Sigmoid colon (tissue), 7 donors: ENCODE measurements around the gene PRR12. TPM values are rescaled to one million over a fixed set of nuclear protein-coding genes. Genes with fewer than 3 reads are reported as not detected.
A peak's percentile ranks its signal among the peaks of the same experiment; 100 is the strongest.

ENCODE experiments used
- DNase-seq: peaks from one replicate; pipeline ENCODE4 v3.0.0-alpha.2; 2019
- H3K27ac ChIP-seq, 4 donors: fragments of 200-600 bp; sonication (generic); one replicate each; pipeline ENCODE4 v1.5.1; 2016 to 2019; ENCODE audit warnings: mild to moderate bottlenecking in 1 of 4
- H3K27me3 ChIP-seq, 3 donors: fragments of 200-600 bp; sonication (generic); one replicate each; pipeline ENCODE4 v1.5.1; 2019; ENCODE audit warnings: mild to moderate bottlenecking in 1 of 3
- H3K36me3 ChIP-seq, 4 donors: fragments of 200-600 bp; sonication (generic); one replicate each; pipeline ENCODE4 v1.5.1; 2016 to 2019
- H3K4me1 ChIP-seq, 4 donors: fragments of 200-600 bp; sonication (generic); one replicate each; pipeline ENCODE4 v1.5.1; 2017 to 2019
- H3K4me3 ChIP-seq, 4 donors: fragments of 200-600 bp; sonication (generic); one replicate each; pipeline ENCODE4 v1.5.1; 2017 to 2019; ENCODE audit warnings: mild to moderate bottlenecking in 2 of 4, moderate library complexity in 1 of 4
- H3K9me3 ChIP-seq, 4 donors: fragments of 200-600 bp in 3 of 4; sonication (generic) in 3 of 4; one replicate each; pipeline versions ENCODE4 v1.5.1 to v1.6.1; 2013 to 2019
- CTCF ChIP-seq, 4 experiments: fragments of 450-650 bp in 3 of 4; fragments of 200-600 bp in 1 of 4; IDR thresholded peaks; one replicate each; pipeline ENCODE4 v1.5.1; 2016 to 2019; ENCODE audit warnings: antibody characterized with exemption in 4 of 4, mild to moderate bottlenecking in 3 of 4, moderate library complexity in 2 of 4
- EP300 ChIP-seq, 4 donors: sonication (generic); formaldehyde crosslinking; IDR thresholded peaks; one replicate each; pipeline ENCODE4 v1.6.1; 2017; ENCODE audit warnings: antibody characterized with exemption in 4 of 4
- POLR2A ChIP-seq, 2 donors: fragments of 450-650 bp; IDR thresholded peaks; one replicate each; pipeline ENCODE4 v1.6.1; 2016; ENCODE audit warnings: antibody characterized with exemption in 2 of 2, mild to moderate bottlenecking in 2 of 2, moderate library complexity in 2 of 2
- POLR2AphosphoS5 ChIP-seq, 4 donors: sonication (generic); formaldehyde crosslinking; IDR thresholded peaks; one replicate each; pipeline ENCODE4 v1.6.1; 2017; ENCODE audit warnings: antibody characterized with exemption in 4 of 4
- WGBS, 2 donors: extraction: QIAGEN DNeasy Blood & Tissue Kit; methylation state at CpG; one replicate each; pipeline ENCODE4 v1.1.7; 2013; 5-methylcytosine and 5-hydroxymethylcytosine counted together
- intact Hi-C: fragments of 100-400 bp; cut with DNase I; formaldehyde crosslinking; loops from one replicate; pipeline ENCODE4 v1.15.1; 2023
- polyA plus RNA-seq, 3 donors: library from polyadenylated mRNA; stranded (reverse); fragments of 200-250 nt; gene quantifications; one replicate each; pipeline ENCODE4 v1.2.3, GENCODE V29; 2013
- total RNA-seq, 4 donors: library from RNA; depleted of rRNA; stranded (reverse); fragments of >200 nt; gene quantifications; one replicate each; pipeline ENCODE4 v1.1.0, GENCODE V29; 2016
- donor health status: healthy with polysubstance abuse.
- donor health status: Bipolar disorder and iron deficiency.
- donor health status: healthy.

The PRR12 gene
- total and polyA plus RNA-seq, 7 donors, result 3.0 to 20.4 (median 5.7) TPM

GRCh38 chr19:49552749-49553148 lies 38.2 kb upstream of the PRR12 start:
- Histone ChIP-seq H3K9me3 (no peaks in the 10 kb centered on the region), H3K4me1 (peaks cover 0 to 16% (median 8%) of the 10 kb centered on the region in 4 donors), H3K27me3 (no peaks in the 10 kb centered on the region), H3K36me3 (peaks cover 0 to 37% (median 8%) of the 10 kb centered on the region in 4 donors), H3K4me3 (no peak overlapping the region), H3K27ac (peak overlapping the region in 1 of 4 donors; percentile 22)
- intact Hi-C loops, result no loop called here
- 17 to 64% methylated on average over 11 of the region's 11 CpGs for WGBS, 2 donors
- TF ChIP-seq EP300 (IDR thresholded peaks at IDR 0.05), result no peak
- no peak for TF ChIP-seq CTCF (IDR thresholded peaks at IDR 0.05)
- TF ChIP-seq POLR2AphosphoS5 (IDR thresholded peaks at IDR 0.05), result no peak
- TF ChIP-seq POLR2A (IDR thresholded peaks at IDR 0.05), result no peak
- DNase-seq, result no peak

GRCh38 chr19:49553451-49554271 lies 37.3 kb upstream of the PRR12 start:
- peaks cover 4 to 46% (median 14%) of the 10 kb centered on the region in 4 donors for H3K36me3 ChIP-seq
- TF ChIP-seq POLR2AphosphoS5 (IDR thresholded peaks at IDR 0.05) (peak in 1 of 4 donors; percentile 9), POLR2A (IDR thresholded peaks at IDR 0.05) (no peak), EP300 (IDR thresholded peaks at IDR 0.05) (no peak)
- 12 to 53% methylated on average over 10 of the region's 10 CpGs for WGBS, 2 donors

DNA sequence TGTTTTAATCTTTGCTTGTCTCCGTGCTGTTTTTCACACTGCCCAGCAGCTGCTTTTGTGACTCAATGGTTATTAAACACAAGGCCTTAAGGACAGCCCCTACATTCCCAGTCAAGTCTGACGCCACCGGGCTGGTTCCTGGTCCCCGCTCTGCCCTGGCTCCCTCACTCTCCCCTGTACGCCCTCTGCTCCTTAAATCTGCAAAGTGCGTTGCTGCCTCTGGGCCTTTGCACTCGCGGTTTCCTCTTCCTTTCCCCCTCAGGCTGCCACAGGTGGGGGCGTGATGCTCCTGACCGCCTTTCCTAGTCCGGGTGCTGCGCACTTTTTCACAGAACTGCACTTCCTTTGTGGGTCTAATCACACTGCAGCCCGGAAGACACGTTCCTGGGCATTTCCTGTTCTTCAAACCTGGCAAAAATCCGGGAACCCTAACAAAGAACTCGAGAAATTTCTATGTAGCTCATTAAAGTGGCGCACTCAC lies 36.2 kb upstream of the PRR12 start:
- 41 to 50% methylated on average over 17 of the region's 17 CpGs for WGBS, 2 donors
- Histone ChIP-seq H3K9me3 (no peaks in the 10 kb centered on the region), H3K27me3 (no peaks in the 10 kb centered on the region), H3K4me1 (peaks cover 0 to 16% (median 8%) of the 10 kb centered on the region in 4 donors), H3K4me3 (no peak overlapping the region), H3K36me3 (peaks cover 4 to 57% (median 22%) of the 10 kb centered on the region in 4 donors), H3K27ac (peak overlapping the region in 3 of 4 donors; percentile 19 to 49 (median 28))
- TF ChIP-seq CTCF (IDR thresholded peaks at IDR 0.05) (no peak), POLR2AphosphoS5 (IDR thresholded peaks at IDR 0.05) (peak in 3 of 4 donors; percentile 29 to 49 (median 31)), POLR2A (IDR thresholded peaks at IDR 0.05) (no peak)
- intact Hi-C loops, result no loop called here
- DNase-seq, result no peak

More at GRCh38 chr19:49553451-49554271, 37.3 kb upstream of the PRR12 start:
- H3K4me3 ChIP-seq, result no peak overlapping the region
- DNase-seq, result no peak
- H3K4me1 ChIP-seq, result peaks cover 0 to 16% (median 8%) of the 10 kb centered on the region in 4 donors
- intact Hi-C loops, result no loop called here
- no peaks in the 10 kb centered on the region for H3K27me3 ChIP-seq
- peak overlapping the region in 2 of 4 donors; percentile 0 to 13 for H3K27ac ChIP-seq
- H3K9me3 ChIP-seq, result no peaks in the 10 kb centered on the region

DNA sequence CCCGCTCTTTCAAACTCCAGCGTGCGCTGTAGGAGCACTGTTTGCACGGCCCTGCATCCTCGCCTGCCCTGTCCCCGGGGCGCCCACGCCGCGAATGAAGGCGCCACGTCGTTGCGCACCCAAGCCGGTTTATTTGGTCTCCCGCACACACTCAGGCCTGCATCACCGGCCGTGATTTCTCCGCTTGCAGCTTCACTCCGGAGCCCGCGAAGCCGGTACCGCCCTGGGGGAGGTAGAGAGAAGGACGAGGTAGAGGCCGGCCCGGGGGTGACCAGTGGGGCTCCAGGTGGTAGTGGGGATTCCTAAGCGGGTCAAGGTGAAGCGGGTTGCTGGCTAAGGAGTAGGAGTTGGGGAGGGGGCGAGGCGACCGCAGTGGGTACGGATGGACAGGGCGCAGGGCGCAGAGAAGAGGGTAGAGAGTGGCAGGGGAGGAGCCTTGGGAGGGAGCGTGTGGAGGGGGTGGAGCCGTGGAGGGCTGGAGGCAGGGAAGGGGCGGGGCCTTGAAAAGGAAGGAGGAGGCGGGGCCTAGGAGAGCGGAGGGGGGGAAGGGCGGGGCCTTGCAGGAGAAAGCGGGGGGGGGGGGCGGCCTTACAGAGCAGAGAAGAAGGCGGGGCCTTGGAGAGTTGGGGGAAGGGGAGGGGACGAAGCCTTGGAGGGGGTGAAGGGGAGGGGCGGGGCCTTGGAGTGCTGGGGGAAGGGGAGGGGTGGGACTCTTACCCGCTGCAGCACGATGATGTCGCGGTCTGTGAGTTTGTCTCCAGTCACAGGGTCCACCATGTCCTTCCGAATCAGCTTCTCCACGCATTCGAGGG lies 35.2 kb upstream of the PRR12 start:
- H3K36me3 ChIP-seq, result peaks cover 4 to 57% (median 23%) of the 10 kb centered on the region in 4 donors
- H3K9me3 ChIP-seq, result no peaks in the 10 kb centered on the region
- peaks cover 0 to 16% (median 8%) of the 10 kb centered on the region in 4 donors for H3K4me1 ChIP-seq
- H3K4me3 ChIP-seq, result peak overlapping the region in 3 of 4 donors; percentile 22 to 35 (median 31)
- DNase-seq, result peak; percentile 91
- 51 to 78% methylated on average over 51 of the region's 53 CpGs for WGBS, 2 donors
- intact Hi-C loops, result no loop called here
- H3K27me3 ChIP-seq, result no peaks in the 10 kb centered on the region
- TF ChIP-seq POLR2A (IDR thresholded peaks at IDR 0.05), result no peak
- peak overlapping the region; percentile 29 to 72 (median 60) for H3K27ac ChIP-seq

- TF ChIP-seq EP300 (IDR thresholded peaks at IDR 0.05), result no peak
- no peak for TF ChIP-seq POLR2A (IDR thresholded peaks at IDR 0.05)
- TF ChIP-seq CTCF (IDR thresholded peaks at IDR 0.05), result no peak
- no peak for TF ChIP-seq POLR2AphosphoS5 (IDR thresholded peaks at IDR 0.05)
- peaks cover 0 to 16% (median 8%) of the 10 kb centered on the region in 4 donors for H3K4me1 ChIP-seq
- peak overlapping the region; percentile 18 to 72 (median 60) for H3K27ac ChIP-seq
- H3K27me3 ChIP-seq, result no peaks in the 10 kb centered on the region
- DNase-seq, result no peak
- intact Hi-C loops, result no loop called here
- H3K36me3 ChIP-seq, result peaks cover 4 to 57% (median 23%) of the 10 kb centered on the region in 4 donors
- H3K9me3 ChIP-seq, result no peaks in the 10 kb centered on the region
- WGBS, 2 donors, result 77 to 88% methylated on average over 66 of the region's 66 CpGs
- H3K4me3 ChIP-seq, result peak overlapping the region in 3 of 4 donors; percentile 22 to 35 (median 31)
These were observed 34.3 kb upstream of the PRR12 start for GRCh38 chr19:49556412-49557398.
